ENCODE results near the gene IGSF21. TPM values are rescaled to one million over a fixed set of nuclear protein-coding genes. Genes with fewer than 3 reads are reported as not detected.

The IGSF21 gene
- total and polyA plus RNA-seq, 12 donors, result 0.18 to 16.4 (median 7.0) TPM

- Histone ChIP-seq H3K4me1 (replicated peaks in 1 of 2) (no peaks in the 10 kb centered on the region), H3K27ac (no peak overlapping the region), H3K9me3 (replicated peaks in 1 of 3) (no peaks in the 10 kb centered on the region), H3K36me3 (replicated peaks in 1 of 2) (no peaks in the 10 kb centered on the region), H3K4me3 (no peak overlapping the region), H3K27me3 (no peaks in the 10 kb centered on the region)
- no peak for DNase-seq
- 60 to 71% (median 63%) methylated on average over 4 of the region's 4 CpGs for WGBS, 4 donors
- TF ChIP-seq POLR2A (IDR thresholded peaks at IDR 0.05), result no peak
- no peak for TF ChIP-seq CTCF (IDR thresholded peaks at IDR 0.05)
- intact Hi-C loops (cut with DNase I), result no loop called here
Observed at GRCh38 chr1:18128298-18128697, 20.7 kb downstream of the IGSF21 start.

DNA sequence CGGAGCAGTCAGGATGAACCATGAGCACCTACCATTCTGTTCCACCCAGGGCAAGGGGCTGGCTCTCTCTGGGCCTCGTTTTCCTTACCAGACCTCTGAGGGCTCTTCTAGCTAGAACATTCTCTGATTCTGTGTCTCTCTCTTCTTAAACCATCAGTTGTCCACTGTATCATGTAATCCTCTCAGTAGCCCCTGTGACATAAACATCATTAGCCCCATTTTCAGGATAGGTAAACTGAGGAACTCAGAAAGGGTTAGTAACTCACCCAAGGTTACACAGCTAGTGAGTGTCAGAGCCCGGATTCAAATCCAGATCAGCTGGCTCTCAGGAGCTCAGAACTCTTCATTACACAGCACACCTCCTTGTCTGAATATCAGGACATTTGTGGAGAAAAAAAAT lies 22.8 kb downstream of the IGSF21 start:
- intact Hi-C loops (cut with DNase I), result no loop called here
- Histone ChIP-seq H3K4me3 (no peak overlapping the region), H3K36me3 (replicated peaks in 1 of 2) (no peaks in the 10 kb centered on the region), H3K9me3 (replicated peaks in 1 of 3) (no peaks in the 10 kb centered on the region), H3K4me1 (replicated peaks in 1 of 2) (no peaks in the 10 kb centered on the region), H3K27ac (no peak overlapping the region), H3K27me3 (no peaks in the 10 kb centered on the region)
- 58 to 71% (median 65%) methylated on average over 3 of the region's 3 CpGs for WGBS, 4 donors
- DNase-seq, result no peak
- TF ChIP-seq CTCF (IDR thresholded peaks at IDR 0.05) (no peak), POLR2A (IDR thresholded peaks at IDR 0.05) (no peak)

DNA sequence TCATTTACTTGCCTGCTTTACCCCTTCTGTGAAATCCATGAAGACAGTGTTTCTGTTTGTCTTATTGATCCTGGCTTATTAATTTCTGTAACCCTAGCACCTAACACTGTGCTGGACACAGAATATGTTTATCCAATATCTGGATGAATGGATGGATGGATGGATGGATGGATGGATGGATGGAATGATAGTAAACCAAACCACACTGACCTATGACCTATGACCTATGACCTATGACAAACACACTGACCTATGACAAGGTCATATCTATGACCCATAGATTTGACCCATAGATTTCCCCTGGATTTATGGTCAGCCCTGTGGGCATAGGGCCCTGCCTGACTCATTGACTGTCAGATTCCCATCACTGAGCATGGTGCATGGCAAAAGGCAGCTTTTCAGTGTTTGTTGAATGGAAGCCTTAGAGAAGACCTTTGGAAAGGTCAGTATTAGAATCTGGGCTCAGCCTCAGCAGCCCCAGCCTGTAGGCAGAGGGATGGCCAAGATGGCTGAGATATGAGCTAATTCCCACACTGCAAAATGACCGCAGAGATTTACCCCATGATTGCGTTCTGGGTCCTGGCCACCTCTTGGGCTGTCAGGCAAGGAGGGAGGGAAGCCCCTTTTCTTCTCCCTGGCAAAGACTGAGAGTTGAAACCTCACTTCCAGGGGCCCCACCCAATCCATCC lies 24.6 kb downstream of the IGSF21 start:
- DNase-seq, result no peak
- no peaks in the 10 kb centered on the region for H3K36me3 ChIP-seq (replicated peaks in 1 of 2)
- H3K4me1 ChIP-seq (replicated peaks in 1 of 2), result no peaks in the 10 kb centered on the region
- no peak overlapping the region for H3K4me3 ChIP-seq
- no peak overlapping the region for H3K27ac ChIP-seq
- intact Hi-C loops (cut with DNase I), result no loop called here
- TF ChIP-seq CTCF (IDR thresholded peaks at IDR 0.05) (no peak), POLR2A (IDR thresholded peaks at IDR 0.05) (no peak)
- H3K27me3 ChIP-seq, result no peaks in the 10 kb centered on the region
- 90 to 100% (median 92%) methylated on average over 2 of the region's 2 CpGs for WGBS, 4 donors
- H3K9me3 ChIP-seq (replicated peaks in 1 of 3), result no peaks in the 10 kb centered on the region

- intact Hi-C loops (cut with DNase I), result no loop called here
- TF ChIP-seq CTCF (IDR thresholded peaks at IDR 0.05), result no peak
- no peak for TF ChIP-seq POLR2A (IDR thresholded peaks at IDR 0.05)
- WGBS, 4 donors, result 61 to 84% (median 72%) methylated on average over 14 to 16 of the region's 16 CpGs
- Histone ChIP-seq H3K36me3 (replicated peaks in 1 of 2) (no peaks in the 10 kb centered on the region), H3K27ac (no peak overlapping the region), H3K27me3 (no peaks in the 10 kb centered on the region), H3K9me3 (replicated peaks in 1 of 3) (no peaks in the 10 kb centered on the region), H3K4me3 (no peak overlapping the region), H3K4me1 (replicated peaks in 1 of 2) (no peaks in the 10 kb centered on the region)
- no peak for DNase-seq
Observed at GRCh38 chr1:18132711-18133541, 25.3 kb downstream of the IGSF21 start.
